Gastrocnemius medialis (tissue), 4 donors: ENCODE data around the gene MCM3AP. TPM values are rescaled to one million over a fixed set of nuclear protein-coding genes. Genes with fewer than 3 reads are reported as not detected.

ENCODE experiments used
- ATAC-seq, 2 donors: fragments of 150-250 bp; one replicate each; pipeline ENCODE4 v1.9.1; 2016
- DNase-seq, 2 donors: peaks; one replicate each; pipeline ENCODE4 v3.0.0-alpha.2; 2019
- H3K27ac ChIP-seq, 4 donors: fragments of 200-600 bp; sonication (generic); 1 replicate in 1 of 4; 2 replicates in 3 of 4; pipeline ENCODE4 v1.5.1; 2016 to 2018; ENCODE audit warnings: mild to moderate bottlenecking in 2 of 4, moderate library complexity in 1 of 4
- H3K27me3 ChIP-seq, 3 donors: fragments of 200-600 bp; sonication (generic) in 2 of 3; 1 replicate in 1 of 3; 2 replicates in 2 of 3; pipeline versions ENCODE4 v1.5.1 to v1.6.0; 2016 to 2019; ENCODE audit warnings: mild to moderate bottlenecking in 1 of 3, moderate library complexity in 1 of 3
- H3K36me3 ChIP-seq, 2 donors: fragments of 200-600 bp; sonication (generic) in 1 of 2; one replicate each; pipeline ENCODE4 v1.5.1; 2017 to 2018
- H3K4me1 ChIP-seq, 2 donors: fragments of 200-600 bp; sonication (generic) in 1 of 2; one replicate each; pipeline ENCODE4 v1.5.1; 2016 to 2017; ENCODE audit warnings: mild to moderate bottlenecking in 2 of 2
- H3K4me3 ChIP-seq, 4 donors: fragments of 200-600 bp; sonication (generic) in 3 of 4; 1 replicate in 1 of 4; 2 replicates in 3 of 4; pipeline ENCODE4 v1.5.1; 2016 to 2019; ENCODE audit warnings: mild to moderate bottlenecking in 2 of 4
- H3K9me3 ChIP-seq, 3 donors: fragments of 200-600 bp; sonication (generic) in 2 of 3; 1 replicate in 1 of 3; 2 replicates in 2 of 3; pipeline ENCODE4 v1.5.1; 2016 to 2019
- CTCF ChIP-seq, 5 experiments: fragments of 450-650 bp in 3 of 5; fragments of 200-600 bp in 2 of 5; sonication (generic) in 2 of 5; IDR thresholded peaks in 4 of 5; conservative IDR thresholded peaks in 1 of 5; 1 replicate in 4 of 5; 2 replicates in 1 of 5; pipeline ENCODE4 v1.5.1; 2016 to 2019; ENCODE audit warnings: antibody characterized with exemption in 5 of 5, mild to moderate bottlenecking in 3 of 5, moderate library complexity in 3 of 5
- POLR2A ChIP-seq, 2 donors: fragments of 450-650 bp; IDR thresholded peaks; one replicate each; pipeline ENCODE4 v1.6.1; 2017; ENCODE audit warnings: antibody characterized with exemption in 2 of 2, mild to moderate bottlenecking in 2 of 2, moderate library complexity in 2 of 2
- in situ Hi-C, 4 donors: fragments of 200-750 bp; cut with MboI; loops; one replicate each; pipeline versions ENCODE4 v1.15.0 to v1.8.0; 2017; ENCODE audit warnings: low sequenced_read_pairs in 4 of 4
- intact Hi-C: fragments of 100-400 bp; cut with DNase I; formaldehyde crosslinking; loops from one replicate; pipeline ENCODE4 v1.15.1; 2023; ENCODE audit warnings: low total_unique reads
- total RNA-seq, 4 donors: library from RNA; depleted of rRNA; stranded (reverse); fragments of >200 nt; gene quantifications; one replicate each; pipeline versions ENCODE4 v1.1.0 to v1.2.3, GENCODE V29; 2016

Gene MCM3AP
- total RNA-seq, 4 donors from 2014 or later, result 52.1 to 155 (median 83.2) TPM

GRCh38 chr21:46213620-46214286 is 71.7 kb downstream of the MCM3AP start:
- DNase-seq (no peak), ATAC-seq (no peak)
- no peak overlapping the region for H3K27ac ChIP-seq
- TF ChIP-seq POLR2A (IDR thresholded peaks at IDR 0.05), result no peak
- no peak for TF ChIP-seq CTCF (IDR thresholded peaks at IDR 0.05 in 4 of 5, conservative IDR thresholded peaks at IDR 0.05 in 1 of 5)
- in situ Hi-C loops, result no loop called here
- H3K4me3 ChIP-seq, result no peak overlapping the region
- H3K9me3 ChIP-seq, result no peaks in the 10 kb centered on the region
- H3K36me3 ChIP-seq, result peaks cover 0 to 54% of the 10 kb centered on the region in 2 donors
- intact Hi-C loops, result no loop called here
- peaks cover 6 to 7% of the 10 kb centered on the region in 2 donors for H3K4me1 ChIP-seq
- H3K27me3 ChIP-seq, result no peaks in the 10 kb centered on the region

GRCh38 chr21:46212721-46213484 is 72.5 kb downstream of the MCM3AP start:
- Histone ChIP-seq H3K27ac (no peak overlapping the region), H3K9me3 (no peaks in the 10 kb centered on the region), H3K4me3 (no peak overlapping the region), H3K27me3 (no peaks in the 10 kb centered on the region), H3K36me3 (peaks cover 0 to 62% of the 10 kb centered on the region in 2 donors), H3K4me1 (no peaks in the 10 kb centered on the region)
- ATAC-seq, result no peak
- in situ Hi-C loops (no loop called here), intact Hi-C loops (no loop called here)
- no peak for DNase-seq
- TF ChIP-seq POLR2A (IDR thresholded peaks at IDR 0.05), result no peak
- no peak for TF ChIP-seq CTCF (IDR thresholded peaks at IDR 0.05 in 4 of 5, conservative IDR thresholded peaks at IDR 0.05 in 1 of 5)

GRCh38 chr21:46211786-46212720 is 73.4 kb downstream of the MCM3AP start:
- TF ChIP-seq POLR2A (IDR thresholded peaks at IDR 0.05) (no peak), CTCF (IDR thresholded peaks at IDR 0.05 in 4 of 5, conservative IDR thresholded peaks at IDR 0.05 in 1 of 5) (no peak)
- ATAC-seq (no peak), DNase-seq (no peak)
- Histone ChIP-seq H3K36me3 (peaks cover 0 to 66% of the 10 kb centered on the region in 2 donors), H3K27me3 (no peaks in the 10 kb centered on the region), H3K9me3 (no peaks in the 10 kb centered on the region), H3K4me3 (no peak overlapping the region), H3K4me1 (no peaks in the 10 kb centered on the region), H3K27ac (no peak overlapping the region)
- intact Hi-C loops, result no loop called here
- in situ Hi-C loops, result no loop called here

GRCh38 chr21:46211376-46211775 is 74.0 kb downstream of the MCM3AP start:
- Histone ChIP-seq H3K4me1 (no peaks in the 10 kb centered on the region), H3K9me3 (no peaks in the 10 kb centered on the region), H3K27ac (no peak overlapping the region), H3K4me3 (no peak overlapping the region), H3K27me3 (no peaks in the 10 kb centered on the region), H3K36me3 (peaks cover 0 to 71% of the 10 kb centered on the region in 2 donors)
- intact Hi-C loops, result no loop called here
- in situ Hi-C loops, result no loop called here
- no peak for DNase-seq
- ATAC-seq, result no peak
- TF ChIP-seq POLR2A (IDR thresholded peaks at IDR 0.05) (no peak), CTCF (IDR thresholded peaks at IDR 0.05 in 4 of 5, conservative IDR thresholded peaks at IDR 0.05 in 1 of 5) (no peak)
